HG03432 (cell line): ENCODE results near the gene OVCH2.
"Not testable (repeated sequence)": the region's sequence is repeated elsewhere in the genome, so short reads cannot be mapped to it uniquely, and the experiment has no call there.

Source experiments
- ATAC-seq: cut with Tn5 transposase; IDR thresholded peaks from one replicate; pipeline ENCODE4 v1.9.1; 2021; ENCODE audit warnings: mild to moderate bottlenecking, moderate library complexity; ENCODE audit not compliant: unreplicated experiment

OVCH2 gene

GRCh38 chr11:7672276-7672959 is 33.9 kb downstream of the OVCH2 start:
- ATAC-seq: no peak

- ATAC-seq: peak; percentile 57
Measured at GRCh38 chr11:7671347-7672215, 34.7 kb downstream of the OVCH2 start.

- no peak for ATAC-seq
Measured at GRCh38 chr11:7670641-7671040, 35.6 kb downstream of the OVCH2 start.

- no peak for ATAC-seq
Measured at GRCh38 chr11:7668911-7669310, 37.4 kb downstream of the OVCH2 start.

GRCh38 chr11:7668464-7668863 is 37.8 kb downstream of the OVCH2 start:
- ATAC-seq: no peak

- no peak for ATAC-seq
Measured at GRCh38 chr11:7667460-7667859, 38.8 kb downstream of the OVCH2 start.

GRCh38 chr11:7666292-7666866 is 39.9 kb downstream of the OVCH2 start:
- no peak for ATAC-seq

GRCh38 chr11:7665473-7666291 is 40.6 kb downstream of the OVCH2 start:
- ATAC-seq: peak; percentile 99

GRCh38 chr11:7664867-7665266 is 41.4 kb downstream of the OVCH2 start:
- no peak for ATAC-seq

GRCh38 chr11:7663531-7663930 is 42.7 kb downstream of the OVCH2 start:
- ATAC-seq: not testable (repeated sequence)

- ATAC-seq: no peak
Measured at GRCh38 chr11:7657306-7658025, 48.8 kb downstream of the OVCH2 start.

- no peak for ATAC-seq
Measured at GRCh38 chr11:7656704-7657103, 49.6 kb downstream of the OVCH2 start.

- no peak for ATAC-seq
Measured at GRCh38 chr11:7655253-7656217, 50.7 kb downstream of the OVCH2 start.

- no peak for ATAC-seq
Measured at GRCh38 chr11:7654195-7654705, 52.0 kb downstream of the OVCH2 start.

- ATAC-seq: no peak
Measured at GRCh38 chr11:7651700-7652099, 54.6 kb downstream of the OVCH2 start.

- no peak for ATAC-seq
Measured at GRCh38 chr11:7651140-7651551, 55.1 kb downstream of the OVCH2 start.

GRCh38 chr11:7648264-7648663 is 58.0 kb downstream of the OVCH2 start:
- ATAC-seq: no peak

- no peak for ATAC-seq
Measured at GRCh38 chr11:7646866-7647265, 59.4 kb downstream of the OVCH2 start.

- ATAC-seq: no peak
Measured at GRCh38 chr11:7645206-7645605, 61.1 kb downstream of the OVCH2 start.
